ENCODE measurements around the gene EPS8L3.
A peak's percentile ranks its signal among the peaks of the same experiment; 100 is the strongest.

The EPS8L3 gene

DNA sequence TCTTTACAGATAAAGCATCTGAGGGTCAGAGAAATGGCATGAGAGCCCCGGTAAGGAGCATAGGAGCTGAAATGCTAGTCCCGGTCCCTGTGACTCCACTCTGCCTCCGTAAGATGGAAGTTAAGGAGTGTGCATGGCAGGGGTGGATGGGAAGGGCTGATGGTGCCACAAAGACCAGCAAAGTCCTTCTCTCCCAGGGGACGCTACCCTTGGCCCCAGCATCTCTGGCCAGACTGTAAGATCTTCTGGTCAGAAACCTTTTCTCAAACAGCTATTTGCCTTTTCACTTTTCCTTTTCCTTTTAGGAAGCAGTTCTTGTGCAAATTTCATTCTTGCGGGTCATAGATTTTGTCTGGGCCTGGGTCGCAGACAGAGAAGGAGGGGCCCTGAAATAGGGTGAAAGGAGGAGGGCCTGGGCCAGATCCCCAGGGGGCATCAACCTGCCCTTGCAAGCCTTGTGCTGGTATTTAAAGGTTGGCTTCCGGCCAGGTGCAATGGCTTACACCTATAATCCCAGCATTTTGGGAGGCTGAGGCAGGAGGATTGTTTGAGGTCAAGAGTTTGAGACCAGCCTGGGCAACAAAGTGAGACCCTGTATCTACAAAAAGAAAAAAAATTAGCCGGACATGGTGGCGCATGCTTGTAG lies 14.4 kb upstream of the EPS8L3 start:
- H3K4me2 ChIP-seq (ENCODE audit: low read length): no peak overlapping the region
- H3K9ac ChIP-seq: no peak overlapping the region

DNA sequence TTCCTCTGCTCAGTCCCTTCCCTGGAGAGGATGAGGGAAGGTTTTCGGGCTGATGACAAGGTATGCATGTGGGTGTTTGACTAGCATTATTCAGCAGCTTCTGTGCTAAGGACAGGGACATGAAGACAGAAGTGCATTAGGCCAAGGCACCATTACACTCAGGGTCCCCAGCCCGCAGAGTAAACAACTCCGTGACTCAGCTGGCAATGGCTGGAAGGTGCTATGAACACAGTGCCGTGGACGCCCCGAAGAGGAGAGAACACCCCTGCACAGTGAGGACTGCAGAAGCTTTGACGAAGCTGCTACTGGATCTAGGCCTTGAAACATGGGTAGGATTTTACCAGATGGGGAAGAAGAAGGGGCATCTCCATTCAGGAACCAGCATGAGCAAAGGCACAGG lies 13.7 kb upstream of the EPS8L3 start:
- Histone ChIP-seq H2AFZ (peak overlapping the region; percentile 38), H3K4me2 (ENCODE audit: low read length) (no peak overlapping the region), H3K27me3 (ENCODE audit: control insufficient read depth, insufficient read depth, low read length) (no peaks in the 10 kb centered on the region), H3K27ac (no peak overlapping the region), H3K4me1 (no peaks in the 10 kb centered on the region), H3K9me3 (ENCODE audit: control insufficient read depth, low read length) (no peaks in the 10 kb centered on the region), H3K36me3 (ENCODE audit: control insufficient read depth, insufficient read depth, low read length) (no peaks in the 10 kb centered on the region), H3K4me3 (ENCODE audit: low read depth, low read length) (no peak overlapping the region), H3K79me2 (no peaks in the 10 kb centered on the region), H3K9ac (no peak overlapping the region)
- TF ChIP-seq, protein P1, sequence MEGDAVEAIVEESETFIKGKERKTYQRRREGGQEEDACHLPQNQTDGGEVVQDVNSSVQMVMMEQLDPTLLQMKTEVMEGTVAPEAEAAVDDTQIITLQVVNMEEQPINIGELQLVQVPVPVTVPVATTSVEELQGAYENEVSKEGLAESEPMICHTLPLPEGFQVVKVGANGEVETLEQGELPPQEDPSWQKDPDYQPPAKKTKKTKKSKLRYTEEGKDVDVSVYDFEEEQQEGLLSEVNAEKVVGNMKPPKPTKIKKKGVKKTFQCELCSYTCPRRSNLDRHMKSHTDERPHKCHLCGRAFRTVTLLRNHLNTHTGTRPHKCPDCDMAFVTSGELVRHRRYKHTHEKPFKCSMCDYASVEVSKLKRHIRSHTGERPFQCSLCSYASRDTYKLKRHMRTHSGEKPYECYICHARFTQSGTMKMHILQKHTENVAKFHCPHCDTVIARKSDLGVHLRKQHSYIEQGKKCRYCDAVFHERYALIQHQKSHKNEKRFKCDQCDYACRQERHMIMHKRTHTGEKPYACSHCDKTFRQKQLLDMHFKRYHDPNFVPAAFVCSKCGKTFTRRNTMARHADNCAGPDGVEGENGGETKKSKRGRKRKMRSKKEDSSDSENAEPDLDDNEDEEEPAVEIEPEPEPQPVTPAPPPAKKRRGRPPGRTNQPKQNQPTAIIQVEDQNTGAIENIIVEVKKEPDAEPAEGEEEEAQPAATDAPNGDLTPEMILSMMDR (IDR thresholded peaks at IDR 0.05): no peak

More for the DNA sequence above, 14.4 kb upstream of the EPS8L3 start:
- H3K27me3 ChIP-seq (ENCODE audit: control insufficient read depth, insufficient read depth, low read length): no peaks in the 10 kb centered on the region
- no peaks in the 10 kb centered on the region for H3K79me2 ChIP-seq
- H3K36me3 ChIP-seq (ENCODE audit: control insufficient read depth, insufficient read depth, low read length): no peaks in the 10 kb centered on the region
- H3K27ac ChIP-seq: no peak overlapping the region
- H3K9me3 ChIP-seq (ENCODE audit: control insufficient read depth, low read length): no peaks in the 10 kb centered on the region
- TF ChIP-seq, protein P1 (IDR thresholded peaks at IDR 0.05): no peak
- H3K4me1 ChIP-seq: no peaks in the 10 kb centered on the region
- H3K4me3 ChIP-seq (ENCODE audit: low read depth, low read length): no peak overlapping the region
- H2AFZ ChIP-seq: no peak overlapping the region

DNA sequence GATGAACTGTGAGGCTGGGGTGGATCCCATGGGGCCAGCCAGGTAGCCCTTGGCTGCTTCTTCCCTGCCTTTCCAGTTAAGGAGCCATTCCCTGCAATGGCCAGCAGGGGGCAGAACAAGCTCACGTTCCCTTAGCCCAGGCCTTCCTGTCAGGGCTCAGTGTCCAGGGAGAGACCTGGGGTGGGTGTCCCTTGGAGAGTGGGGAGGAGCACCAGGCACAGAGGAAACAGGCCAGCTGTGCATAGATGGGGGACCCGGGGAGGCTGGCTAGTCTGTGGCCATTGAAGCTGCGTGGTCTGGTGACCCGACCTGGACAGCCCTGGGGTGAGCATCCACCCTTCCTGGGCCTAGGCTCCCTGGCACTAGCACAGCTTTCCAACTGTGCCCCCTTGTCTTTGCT lies 13.2 kb upstream of the EPS8L3 start:
- TF ChIP-seq, protein P1 (IDR thresholded peaks at IDR 0.05): peak; percentile 86
- Histone ChIP-seq H3K9me3 (ENCODE audit: control insufficient read depth, low read length) (no peaks in the 10 kb centered on the region), H3K4me1 (no peaks in the 10 kb centered on the region), H3K36me3 (ENCODE audit: control insufficient read depth, insufficient read depth, low read length) (no peaks in the 10 kb centered on the region), H3K9ac (no peak overlapping the region), H3K79me2 (no peaks in the 10 kb centered on the region), H3K4me3 (ENCODE audit: low read depth, low read length) (no peak overlapping the region), H3K27ac (no peak overlapping the region), H3K27me3 (ENCODE audit: control insufficient read depth, insufficient read depth, low read length) (no peaks in the 10 kb centered on the region), H2AFZ (peak overlapping the region; percentile 38), H3K4me2 (ENCODE audit: low read length) (no peak overlapping the region)

DNA sequence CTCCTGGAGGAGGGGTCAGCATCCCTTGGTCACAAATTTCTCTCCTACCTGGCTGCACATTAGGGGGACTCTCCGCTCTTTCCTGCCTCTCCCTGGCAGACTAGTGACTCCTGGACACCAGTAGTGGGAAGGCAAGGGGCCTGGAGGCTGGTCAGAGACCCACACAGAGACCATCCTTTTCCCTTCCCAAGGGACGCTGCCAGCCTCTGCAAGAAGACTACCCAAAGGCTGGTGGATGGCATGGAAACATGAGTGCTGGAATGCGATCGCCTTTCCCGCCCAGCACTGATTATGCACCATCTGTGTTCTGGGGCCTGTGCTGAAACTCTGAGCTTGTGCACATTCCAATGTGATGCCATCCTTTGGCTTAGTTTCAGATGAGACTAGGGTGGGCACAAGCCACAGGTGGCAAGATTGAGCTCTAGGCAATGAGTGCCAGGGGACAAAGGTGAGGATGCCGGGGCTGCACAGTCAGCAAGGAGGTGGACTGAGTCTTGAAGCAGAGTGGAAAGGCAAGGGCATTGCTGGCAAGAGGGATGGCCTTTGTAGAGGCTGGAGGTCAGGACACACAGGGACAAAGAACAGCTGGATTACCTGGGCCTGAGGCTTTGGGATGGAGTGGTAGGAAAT lies 12.6 kb upstream of the EPS8L3 start:
- Histone ChIP-seq H3K9me3 (ENCODE audit: control insufficient read depth, low read length) (no peaks in the 10 kb centered on the region), H2AFZ (no peak overlapping the region), H3K27ac (no peak overlapping the region), H3K9ac (no peak overlapping the region), H3K79me2 (no peaks in the 10 kb centered on the region), H3K27me3 (ENCODE audit: control insufficient read depth, insufficient read depth, low read length) (no peaks in the 10 kb centered on the region), H3K36me3 (ENCODE audit: control insufficient read depth, insufficient read depth, low read length) (no peaks in the 10 kb centered on the region), H3K4me3 (ENCODE audit: low read depth, low read length) (no peak overlapping the region), H3K4me2 (ENCODE audit: low read length) (no peak overlapping the region), H3K4me1 (no peaks in the 10 kb centered on the region)
- TF ChIP-seq, protein P1 (IDR thresholded peaks at IDR 0.05): no peak

DNA sequence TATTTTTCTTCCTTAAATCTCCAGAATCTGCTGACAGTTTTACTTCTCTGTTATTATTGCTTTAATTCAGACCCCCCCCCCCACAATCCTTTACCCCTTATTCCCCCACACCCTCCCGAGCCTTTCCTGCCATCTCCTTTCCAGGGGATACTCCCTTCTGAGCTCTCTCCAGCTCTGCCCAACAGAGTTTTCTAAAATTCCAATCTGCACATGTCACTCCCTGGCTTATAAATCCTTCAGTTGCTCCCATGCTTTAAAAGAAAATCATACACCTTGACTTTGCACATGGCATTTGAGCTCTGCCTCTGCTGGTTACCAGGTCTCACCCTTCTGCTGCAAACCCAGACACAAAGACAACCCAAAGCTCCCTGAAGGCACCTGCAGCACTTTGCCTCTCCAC lies 11.7 kb upstream of the EPS8L3 start:
- Histone ChIP-seq H3K4me3 (ENCODE audit: low read depth, low read length) (no peak overlapping the region), H3K27ac (no peak overlapping the region), H3K9me3 (ENCODE audit: control insufficient read depth, low read length) (no peaks in the 10 kb centered on the region), H3K79me2 (no peaks in the 10 kb centered on the region), H2AFZ (no peak overlapping the region), H3K36me3 (ENCODE audit: control insufficient read depth, insufficient read depth, low read length) (no peaks in the 10 kb centered on the region), H3K4me2 (ENCODE audit: low read length) (no peak overlapping the region), H3K27me3 (ENCODE audit: control insufficient read depth, insufficient read depth, low read length) (no peaks in the 10 kb centered on the region), H3K9ac (no peak overlapping the region), H3K4me1 (no peaks in the 10 kb centered on the region)
- TF ChIP-seq, protein P1 (IDR thresholded peaks at IDR 0.05): no peak
